HL-60 (cell line): Measurements from ENCODE around the gene SLC7A4.

ENCODE experiments used
- DNase-seq, 2 experiments: peaks; one replicate each; pipeline ENCODE4 v3.0.0-alpha.2; 2010 to 2020; ENCODE audit warnings: low read depth in 1 of 2, low spot score in 1 of 2
- H3K27ac ChIP-seq: fragments of 250-450 bp; sonication (Bioruptor Pico); replicated peaks from 2 replicates; pipeline ENCODE4 v1.5.1; 2020; ENCODE audit warnings: mild to moderate bottlenecking, moderate library complexity
- H3K27me3 ChIP-seq: fragments of 250-450 bp; sonication (Bioruptor Pico); 2 replicates; pipeline ENCODE4 v1.5.1; 2021; ENCODE audit warnings: mild to moderate bottlenecking, moderate library complexity; ENCODE audit not compliant: insufficient read depth, poor library complexity, severe bottlenecking
- H3K4me3 ChIP-seq: replicated peaks from 2 replicates; pipeline ENCODE4 v1.5.1; 2011; ENCODE audit warnings: mild to moderate bottlenecking, control low read depth, low read length; ENCODE audit not compliant: insufficient read depth
- GABPA ChIP-seq: IDR thresholded peaks from 2 replicates; pipeline ENCODE4 v1.6.1; 2012; ENCODE audit warnings: low read depth
- POLR2AphosphoS5 ChIP-seq: IDR thresholded peaks from 2 replicates; pipeline ENCODE4 v1.6.1; 2012; ENCODE audit warnings: low read depth
- SPI1 ChIP-seq: IDR thresholded peaks from 2 replicates; pipeline ENCODE4 v1.6.1; 2012; ENCODE audit warnings: low read depth, mild to moderate bottlenecking, borderline replicate concordance
- TF ChIP-seq, protein P1 (sequence below): IDR thresholded peaks from 2 replicates; pipeline ENCODE4 v1.6.1; 2012; ENCODE audit warnings: low read depth; ENCODE audit not compliant: insufficient replicate concordance
- TF ChIP-seq, protein P2 (sequence below): IDR thresholded peaks from one replicate; pipeline ENCODE4 v1.5.1; 2011; ENCODE audit warnings: low read length, control low read depth, inconsistent platforms; ENCODE audit not compliant: insufficient read depth

SLC7A4 gene

DNA sequence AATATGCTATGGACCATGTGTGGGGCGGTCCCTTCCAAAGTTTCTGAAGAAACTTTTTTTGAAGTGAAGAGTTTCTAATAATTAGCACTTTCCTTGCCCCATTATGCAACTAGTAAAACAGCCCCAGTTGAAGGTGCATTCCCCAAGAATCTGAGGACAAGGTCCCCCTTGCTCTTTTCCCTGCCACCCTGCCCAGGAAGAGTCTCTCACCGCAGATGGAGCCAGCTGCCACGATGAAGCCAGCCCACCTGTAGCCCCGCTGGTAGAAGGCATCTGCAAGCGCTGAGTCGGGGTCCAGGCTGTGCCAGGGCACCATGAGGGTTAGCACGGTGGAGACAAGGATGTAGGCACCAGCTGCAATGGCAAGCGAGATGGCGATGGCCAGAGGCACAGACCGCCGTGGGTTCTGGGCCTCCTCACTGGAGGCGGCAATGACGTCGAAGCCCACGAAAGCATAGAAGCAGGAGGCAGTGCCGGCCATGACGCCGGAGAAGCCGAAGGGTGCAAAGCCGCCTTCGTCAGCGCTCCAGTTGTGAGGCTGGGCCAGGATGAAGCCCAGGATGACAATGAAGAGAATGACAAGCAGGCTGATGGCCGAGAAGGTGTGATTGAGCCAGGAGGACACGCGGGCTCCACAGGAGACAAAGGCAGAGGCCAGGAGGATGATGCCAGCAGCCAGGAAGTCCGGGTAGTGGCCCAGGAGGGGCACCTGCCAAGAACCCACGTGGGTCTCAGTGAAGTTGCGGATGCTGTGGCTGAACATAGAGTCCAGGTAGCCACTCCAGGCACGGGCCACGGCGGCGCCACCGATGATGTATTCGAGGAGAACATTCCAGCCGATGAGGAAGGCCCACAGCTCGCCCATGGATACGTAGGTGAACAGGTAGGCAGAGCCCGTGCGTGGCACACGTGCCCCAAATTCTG, 1.5 kb downstream of the SLC7A4 start:
- H3K4me3 ChIP-seq, result no peak overlapping the region
- TF ChIP-seq SPI1 (no peak), GABPA (no peak), POLR2AphosphoS5 (no peak)
- TF ChIP-seq, protein P1, sequence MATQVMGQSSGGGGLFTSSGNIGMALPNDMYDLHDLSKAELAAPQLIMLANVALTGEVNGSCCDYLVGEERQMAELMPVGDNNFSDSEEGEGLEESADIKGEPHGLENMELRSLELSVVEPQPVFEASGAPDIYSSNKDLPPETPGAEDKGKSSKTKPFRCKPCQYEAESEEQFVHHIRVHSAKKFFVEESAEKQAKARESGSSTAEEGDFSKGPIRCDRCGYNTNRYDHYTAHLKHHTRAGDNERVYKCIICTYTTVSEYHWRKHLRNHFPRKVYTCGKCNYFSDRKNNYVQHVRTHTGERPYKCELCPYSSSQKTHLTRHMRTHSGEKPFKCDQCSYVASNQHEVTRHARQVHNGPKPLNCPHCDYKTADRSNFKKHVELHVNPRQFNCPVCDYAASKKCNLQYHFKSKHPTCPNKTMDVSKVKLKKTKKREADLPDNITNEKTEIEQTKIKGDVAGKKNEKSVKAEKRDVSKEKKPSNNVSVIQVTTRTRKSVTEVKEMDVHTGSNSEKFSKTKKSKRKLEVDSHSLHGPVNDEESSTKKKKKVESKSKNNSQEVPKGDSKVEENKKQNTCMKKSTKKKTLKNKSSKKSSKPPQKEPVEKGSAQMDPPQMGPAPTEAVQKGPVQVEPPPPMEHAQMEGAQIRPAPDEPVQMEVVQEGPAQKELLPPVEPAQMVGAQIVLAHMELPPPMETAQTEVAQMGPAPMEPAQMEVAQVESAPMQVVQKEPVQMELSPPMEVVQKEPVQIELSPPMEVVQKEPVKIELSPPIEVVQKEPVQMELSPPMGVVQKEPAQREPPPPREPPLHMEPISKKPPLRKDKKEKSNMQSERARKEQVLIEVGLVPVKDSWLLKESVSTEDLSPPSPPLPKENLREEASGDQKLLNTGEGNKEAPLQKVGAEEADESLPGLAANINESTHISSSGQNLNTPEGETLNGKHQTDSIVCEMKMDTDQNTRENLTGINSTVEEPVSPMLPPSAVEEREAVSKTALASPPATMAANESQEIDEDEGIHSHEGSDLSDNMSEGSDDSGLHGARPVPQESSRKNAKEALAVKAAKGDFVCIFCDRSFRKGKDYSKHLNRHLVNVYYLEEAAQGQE, result no peak
- TF ChIP-seq, protein P2, sequence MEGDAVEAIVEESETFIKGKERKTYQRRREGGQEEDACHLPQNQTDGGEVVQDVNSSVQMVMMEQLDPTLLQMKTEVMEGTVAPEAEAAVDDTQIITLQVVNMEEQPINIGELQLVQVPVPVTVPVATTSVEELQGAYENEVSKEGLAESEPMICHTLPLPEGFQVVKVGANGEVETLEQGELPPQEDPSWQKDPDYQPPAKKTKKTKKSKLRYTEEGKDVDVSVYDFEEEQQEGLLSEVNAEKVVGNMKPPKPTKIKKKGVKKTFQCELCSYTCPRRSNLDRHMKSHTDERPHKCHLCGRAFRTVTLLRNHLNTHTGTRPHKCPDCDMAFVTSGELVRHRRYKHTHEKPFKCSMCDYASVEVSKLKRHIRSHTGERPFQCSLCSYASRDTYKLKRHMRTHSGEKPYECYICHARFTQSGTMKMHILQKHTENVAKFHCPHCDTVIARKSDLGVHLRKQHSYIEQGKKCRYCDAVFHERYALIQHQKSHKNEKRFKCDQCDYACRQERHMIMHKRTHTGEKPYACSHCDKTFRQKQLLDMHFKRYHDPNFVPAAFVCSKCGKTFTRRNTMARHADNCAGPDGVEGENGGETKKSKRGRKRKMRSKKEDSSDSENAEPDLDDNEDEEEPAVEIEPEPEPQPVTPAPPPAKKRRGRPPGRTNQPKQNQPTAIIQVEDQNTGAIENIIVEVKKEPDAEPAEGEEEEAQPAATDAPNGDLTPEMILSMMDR, result no peak
- no peak overlapping the region for H3K27ac ChIP-seq
- no peak for DNase-seq
- H3K27me3 ChIP-seq, result peaks cover 22% of the 10 kb centered on the region

DNA sequence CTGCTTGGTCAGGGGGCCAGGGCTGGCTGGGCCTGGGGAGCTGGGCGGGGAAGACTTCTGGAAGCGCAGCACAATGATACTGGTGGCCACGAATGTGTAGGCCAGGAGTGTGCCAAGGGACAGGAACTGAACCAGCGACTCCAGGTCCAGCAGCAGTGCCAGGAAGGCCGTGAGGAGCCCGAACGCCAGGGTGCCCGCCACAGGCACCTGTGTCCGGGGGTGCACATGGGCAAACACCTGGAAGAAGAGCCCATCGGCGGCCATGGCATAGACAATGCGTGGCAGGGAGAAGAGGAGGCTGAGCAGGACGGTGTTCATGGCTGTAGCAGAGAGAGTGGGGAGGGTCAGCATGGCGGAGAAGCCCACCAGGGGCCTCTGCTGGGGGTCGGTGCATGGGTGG, 2.3 kb downstream of the SLC7A4 start:
- Histone ChIP-seq H3K4me3 (no peak overlapping the region), H3K27ac (no peak overlapping the region), H3K27me3 (peaks cover 22% of the 10 kb centered on the region)
- TF ChIP-seq POLR2AphosphoS5, result no peak
- TF ChIP-seq, protein P1, result no peak
- TF ChIP-seq, protein P2, result no peak
- DNase-seq, result no peak

DNA sequence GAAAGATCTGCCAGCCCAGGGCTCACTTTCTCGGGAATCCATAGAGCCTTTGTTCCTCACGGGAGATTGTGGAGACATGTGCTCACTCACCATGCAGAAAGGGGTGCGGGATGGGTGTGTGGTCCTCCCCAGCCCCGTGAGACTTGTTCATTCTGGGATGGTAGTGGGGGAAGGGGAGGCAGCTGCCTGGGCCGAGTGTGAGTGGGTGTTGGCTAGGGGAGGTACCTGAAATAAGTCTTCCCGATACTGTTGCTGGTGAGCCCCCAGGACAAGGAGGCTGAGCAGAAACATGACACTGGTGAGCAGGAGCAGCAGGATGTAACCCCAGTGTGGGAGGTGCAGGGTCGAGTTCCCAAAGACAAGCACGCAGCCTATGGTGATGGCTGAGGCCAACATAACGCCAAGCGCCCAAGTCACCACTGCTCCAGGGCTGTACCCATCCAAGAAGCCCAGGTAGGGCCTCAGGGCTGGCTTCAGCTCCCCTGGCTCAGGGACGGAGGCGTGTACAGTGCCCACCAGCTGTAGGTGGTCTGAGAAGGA, 2.8 kb downstream of the SLC7A4 start:
- TF ChIP-seq POLR2AphosphoS5 (no peak), SPI1 (no peak), GABPA (no peak)
- TF ChIP-seq, protein P1, result no peak
- TF ChIP-seq, protein P2, result no peak
- Histone ChIP-seq H3K27me3 (peaks cover 22% of the 10 kb centered on the region), H3K27ac (no peak overlapping the region), H3K4me3 (no peak overlapping the region)
- no peak for DNase-seq
